HCT116 (cell line): ENCODE data around the gene NUS1. TPM values are rescaled to one million over a fixed set of nuclear protein-coding genes. Genes with fewer than 3 reads are reported as not detected.
"Not testable (repeated sequence)": the region's sequence is repeated elsewhere in the genome, so short reads cannot be mapped to it uniquely, and the experiment has no call there.

ENCODE experiments used
- ATAC-seq: fragments of 200-7000 bp; cut with Tn5 transposase; 2 replicates; pipeline ENCODE4 v1.9.1; 2020; ENCODE audit warnings: mild to moderate bottlenecking, moderate library complexity
- BruUV-seq: library from RNA; stranded (reverse); fragments of 400-500 nt; replicated peaks from 2 replicates; lab custom pipeline; 2021; lab: Mats Ljungman, UMichigan
- CTCF ChIA-PET: fragments of 300-600 bp; sonication (Branson Sonifier 250); formaldehyde crosslinking; loops from one replicate; lab custom pipeline; 2021; ENCODE audit warnings: antibody characterized with exemption; lab: Charles Lee
- POLR2A ChIA-PET: fragments of 300-600, 350-600 bp; sonication (Branson Sonifier 250); formaldehyde crosslinking; loops from one replicate; lab custom pipeline; 2021; ENCODE audit warnings: antibody characterized with exemption; lab: Charles Lee
- RAD21 ChIA-PET, 2 experiments: fragments of 300-600 bp; sonication (Branson Sonifier 250); formaldehyde crosslinking; loops; one replicate each; lab custom pipeline; 2023; ENCODE audit warnings: low total read pairs in 2 of 2; ENCODE audit not compliant: uncharacterized antibody in 2 of 2, unreplicated experiment in 2 of 2, low non-redundant PET in 1 of 2; lab: Charles Lee
- DNase-seq: peaks from one replicate; pipeline ENCODE4 v3.0.0-alpha.2; 2010; ENCODE audit warnings: low read depth, low spot score
- H2AFZ ChIP-seq: fragments of 200-600 bp; shearing (Covaris generic), sonication (generic); 2 replicates; pipeline ENCODE4 v1.6.1; 2017; ENCODE audit warnings: low read depth, mixed run types, mixed read lengths, antibody characterized with exemption, low read length; ENCODE audit not compliant: poor library complexity, severe bottlenecking
- H3K27ac ChIP-seq: 2 replicates; pipeline ENCODE4 v1.5.1; 2012; ENCODE audit warnings: low read depth, low read length
- H3K27me3 ChIP-seq: fragments of 200-600 bp; sonication (generic); 2 replicates; pipeline ENCODE4 v1.6.1; 2016; ENCODE audit warnings: mixed run types, low read length, mixed read lengths; ENCODE audit not compliant: insufficient read depth
- H3K36me3 ChIP-seq, 2 experiments: fragments of 200-500 bp in 1 of 2; fragments of 200-600 bp in 1 of 2; sonication (Bioruptor generic) in 1 of 2; sonication (generic) in 1 of 2; 2 replicates each; pipeline versions ENCODE4 v1.5.1 to v1.6.1; 2014 to 2016; ENCODE audit warnings: low read length in 2 of 2, inconsistent platforms in 1 of 2, mixed read lengths in 1 of 2, mixed run types in 1 of 2; ENCODE audit not compliant: insufficient read depth in 2 of 2, control insufficient read depth in 1 of 2
- H3K4me1 ChIP-seq, 2 experiments: fragments of 200-600 bp in 1 of 2; sonication (generic) in 1 of 2; 2 replicates each; pipeline versions ENCODE4 v1.5.1 to v1.6.1; 2012 to 2017; ENCODE audit warnings: low read length in 2 of 2, inconsistent platforms in 1 of 2, mild to moderate bottlenecking in 1 of 2, mixed read lengths in 1 of 2, mixed run types in 1 of 2, moderate library complexity in 1 of 2; ENCODE audit not compliant: insufficient read depth in 2 of 2, control insufficient read depth in 1 of 2
- H3K4me2 ChIP-seq: fragments of 200-600 bp; sonication (generic); 2 replicates; pipeline ENCODE4 v1.6.1; 2017; ENCODE audit warnings: mixed run types, low read length, mixed read lengths
- H3K4me3 ChIP-seq, 2 experiments: fragments of 200-600 bp in 1 of 2; sonication (generic) in 1 of 2; replicated peaks in 1 of 2; 2 replicates each; pipeline ENCODE4 v1.5.1; 2011 to 2016; ENCODE audit warnings: low read length in 2 of 2, control low read depth in 1 of 2, low read depth in 1 of 2, mild to moderate bottlenecking in 1 of 2, mixed read lengths in 1 of 2, mixed run types in 1 of 2
- H3K79me2 ChIP-seq: fragments of 200-600 bp; sonication (generic); 2 replicates; pipeline ENCODE4 v1.6.1; 2017; ENCODE audit warnings: mild to moderate bottlenecking, mixed run types, low read length, moderate library complexity, mixed read lengths; ENCODE audit not compliant: insufficient read depth
- H3K9ac ChIP-seq: fragments of 200-600 bp; sonication (generic); 2 replicates; pipeline ENCODE4 v1.6.1; 2016; ENCODE audit warnings: low read length, mixed read lengths
- H3K9me2 ChIP-seq: fragments of 200-600 bp; sonication (generic), shearing (Covaris generic); 2 replicates; pipeline ENCODE4 v1.6.1; 2017; ENCODE audit warnings: mixed run types, mild to moderate bottlenecking, moderate library complexity; ENCODE audit not compliant: insufficient read depth
- H3K9me3 ChIP-seq, 2 experiments: fragments of 200-500 bp in 1 of 2; fragments of 200-600 bp in 1 of 2; sonication (Bioruptor generic) in 1 of 2; sonication (generic) in 1 of 2; 2 replicates each; pipeline ENCODE4 v1.6.1; 2014 to 2017; ENCODE audit warnings: low read length in 2 of 2, mixed read lengths in 2 of 2, inconsistent platforms in 1 of 2, low read depth in 1 of 2, mild to moderate bottlenecking in 1 of 2, mixed run types in 1 of 2, moderate library complexity in 1 of 2; ENCODE audit not compliant: control insufficient read depth in 1 of 2, insufficient read depth in 1 of 2
- H4K20me1 ChIP-seq: fragments of 200-600 bp; sonication (generic), shearing (Covaris generic); 2 replicates; pipeline ENCODE4 v1.6.1; 2017; ENCODE audit warnings: mixed run types, mild to moderate bottlenecking, moderate library complexity; ENCODE audit not compliant: insufficient read depth
- CEBPB ChIP-seq: IDR thresholded peaks from 2 replicates; pipeline ENCODE4 v1.6.1; 2012; ENCODE audit warnings: low read depth
- EGR1 ChIP-seq: IDR thresholded peaks from 2 replicates; pipeline ENCODE4 v1.6.1; 2012; ENCODE audit warnings: low read depth
- ELF1 ChIP-seq: IDR thresholded peaks from 2 replicates; pipeline ENCODE4 v1.6.1; 2012; ENCODE audit warnings: low read depth, borderline replicate concordance
- EZH2phosphoT487 ChIP-seq: fragments of 200-600 bp; IDR thresholded peaks from 2 replicates; pipeline ENCODE4 v1.6.1; 2018; ENCODE audit warnings: antibody characterized with exemption, borderline replicate concordance
- REST ChIP-seq: IDR thresholded peaks from 2 replicates; pipeline ENCODE4 v1.6.1; 2012; ENCODE audit warnings: low read depth
- SRF ChIP-seq: IDR thresholded peaks from 2 replicates; pipeline ENCODE4 v1.6.1; 2012; ENCODE audit warnings: low read depth
- YY1 ChIP-seq: IDR thresholded peaks from 2 replicates; pipeline ENCODE4 v1.6.1; 2011; ENCODE audit warnings: low read length, low read depth, moderate library complexity, mild to moderate bottlenecking; ENCODE audit not compliant: insufficient replicate concordance; ENCODE audit errors: extremely low read depth
- ZBTB33 ChIP-seq: IDR thresholded peaks from 2 replicates; pipeline ENCODE4 v1.6.1; 2011; ENCODE audit warnings: mild to moderate bottlenecking, low read length, moderate library complexity; ENCODE audit not compliant: insufficient replicate concordance; ENCODE audit errors: extremely low read depth
- intact Hi-C: fragments of 100-400 bp; cut with micrococcal nuclease; formaldehyde crosslinking; loops from 2 replicates; pipeline ENCODE4 v1.10.0; 2022
- total RNA-seq: library from RNA; stranded (reverse); gene quantifications from one replicate; pipeline ENCODE4 v1.2.1, GENCODE V29; 2021; ENCODE audit not compliant: unreplicated experiment

Gene NUS1
- total RNA-seq, 1 experiment from 2014 or later: 46.2 TPM

DNA sequence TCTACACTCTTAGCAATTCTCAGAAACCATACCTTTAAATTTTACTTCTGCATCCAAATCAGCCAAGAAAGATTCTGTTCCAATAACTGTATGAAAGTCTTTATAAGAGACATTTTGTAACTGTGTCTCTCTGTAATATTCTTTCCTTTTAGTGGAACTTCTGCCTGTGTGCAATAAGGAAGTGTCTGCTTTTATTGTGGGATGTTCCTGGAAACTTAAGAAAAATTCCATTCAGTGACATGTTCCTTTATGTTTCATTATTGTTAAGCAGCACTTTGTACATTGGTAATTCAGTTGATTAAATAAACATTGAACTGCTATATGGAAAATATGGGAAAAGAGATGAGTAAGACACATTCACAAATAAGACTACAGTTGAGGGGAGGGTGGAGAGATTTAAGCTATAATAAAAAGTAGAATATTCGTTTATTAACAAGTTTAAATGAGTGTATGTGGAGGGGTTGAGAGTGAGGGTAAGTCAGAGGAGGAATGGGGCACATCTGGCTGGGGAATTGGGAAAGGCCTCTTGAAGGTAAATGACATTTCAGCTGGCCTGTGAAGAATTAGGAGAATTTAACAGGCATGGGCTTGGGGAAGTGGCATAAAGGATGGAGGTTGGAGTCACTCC lies 11.9 kb downstream of the NUS1 start:
- CTCF ChIA-PET: no interaction called here
- Histone ChIP-seq H2AFZ (no peak overlapping the region), H3K9me3 (no peaks in the 10 kb centered on the region), H3K79me2 (peaks cover 98% of the 10 kb centered on the region), H4K20me1 (peaks cover 8% of the 10 kb centered on the region; the same call in 1 of the 2 replicates), H3K4me1 (no peaks in the 10 kb centered on the region), H3K9ac (no peak overlapping the region), H3K27ac (no peak overlapping the region), H3K4me3 (no peak overlapping the region), H3K27me3 (no peaks in the 10 kb centered on the region), H3K9me2 (no peaks in the 10 kb centered on the region), H3K4me2 (no peak overlapping the region), H3K36me3 (no peaks in the 10 kb centered on the region)
- TF ChIP-seq EZH2phosphoT487 (no peak), EGR1 (no peak), YY1 (no peak), CEBPB (no peak), SRF (no peak), REST (no peak), ELF1 (no peak), ZBTB33 (no peak)
- intact Hi-C loops: no loop called here
- POLR2A ChIA-PET: no interaction called here
- ATAC-seq (no peak), DNase-seq (no peak)
- no TSS peak for BruUV-seq
- RAD21 ChIA-PET: no interaction called here

DNA sequence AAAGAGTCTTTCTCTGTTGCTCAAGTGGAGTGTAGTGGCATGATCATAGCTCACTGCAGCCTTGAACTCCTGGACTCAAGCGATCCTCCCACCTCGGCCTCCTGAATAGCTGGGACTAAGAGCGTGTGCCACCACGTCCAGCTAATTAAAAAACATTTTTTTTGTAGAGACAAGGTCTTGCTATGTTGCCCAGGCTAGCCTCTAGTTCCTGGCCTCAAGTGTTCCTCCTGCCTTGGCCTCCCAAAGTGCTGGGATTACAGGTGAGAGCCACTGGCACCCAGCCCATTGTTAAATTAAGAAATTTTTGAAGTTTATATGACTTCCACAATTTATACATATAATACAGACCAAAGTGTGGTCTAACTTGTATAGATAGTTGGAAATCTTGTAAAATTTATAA lies 14.3 kb downstream of the NUS1 start:
- peaks cover 90% of the 10 kb centered on the region for H3K79me2 ChIP-seq
- H3K4me2 ChIP-seq, H3K9me2 ChIP-seq, H3K27me3 ChIP-seq, H3K9ac ChIP-seq, BruUV-seq, H3K4me1 ChIP-seq, POLR2A ChIA-PET, H3K4me3 ChIP-seq, RAD21 ChIA-PET, CTCF ChIA-PET, ATAC-seq, H3K27ac ChIP-seq, DNase-seq, H2AFZ ChIP-seq, intact Hi-C loops, H3K9me3 ChIP-seq, H4K20me1 ChIP-seq: not testable (repeated sequence)
- H3K36me3 ChIP-seq: peaks cover 9 to 11% of the 10 kb centered on the region in 2 experiments; a peak in 1 of 4 replicates
